Bronchial epithelial cell (primary cell): ENCODE results near the gene ADAM23. TPM values are rescaled to one million over a fixed set of nuclear protein-coding genes. Genes with fewer than 3 reads are reported as not detected.
A peak's percentile ranks its signal among the peaks of the same experiment; 100 is the strongest.

Experiments used
- DNase-seq: peaks from one replicate; pipeline ENCODE4 v3.0.0-alpha.2; 2010; ENCODE audit warnings: low read depth
- FAIRE-seq: peaks from 2 replicates; lab custom pipeline; 2011; peaks lifted over from hg19 to GRCh38; lab: Jason Lieb, UNC
- H3K27me3 ChIP-seq: 2 replicates; pipeline ENCODE4 v1.5.1; 2011; ENCODE audit warnings: low read length; ENCODE audit not compliant: control insufficient read depth, insufficient read depth
- H3K36me3 ChIP-seq: 2 replicates; pipeline ENCODE4 v1.5.1; 2011; ENCODE audit warnings: low read length; ENCODE audit not compliant: control insufficient read depth, insufficient read depth
- H3K4me3 ChIP-seq: 2 replicates; pipeline ENCODE4 v1.5.1; 2011; ENCODE audit warnings: mild to moderate bottlenecking, low read depth, low read length, control low read depth
- total RNA-seq: library from RNA; depleted of rRNA; stranded (reverse); fragments of >200 nt; gene quantifications from 2 replicates; pipeline ENCODE4 v1.2.1, GENCODE V29; 2014
- TF ChIP-seq, protein P1 (sequence below): IDR thresholded peaks from 2 replicates; pipeline ENCODE4 v1.5.1; 2011; ENCODE audit warnings: mild to moderate bottlenecking, moderate library complexity, low read length, control low read depth, inconsistent platforms; ENCODE audit not compliant: insufficient read depth, severe bottlenecking

ADAM23 gene
- total RNA-seq, 1 donor from 2014 or later = under 0.01 TPM

DNA sequence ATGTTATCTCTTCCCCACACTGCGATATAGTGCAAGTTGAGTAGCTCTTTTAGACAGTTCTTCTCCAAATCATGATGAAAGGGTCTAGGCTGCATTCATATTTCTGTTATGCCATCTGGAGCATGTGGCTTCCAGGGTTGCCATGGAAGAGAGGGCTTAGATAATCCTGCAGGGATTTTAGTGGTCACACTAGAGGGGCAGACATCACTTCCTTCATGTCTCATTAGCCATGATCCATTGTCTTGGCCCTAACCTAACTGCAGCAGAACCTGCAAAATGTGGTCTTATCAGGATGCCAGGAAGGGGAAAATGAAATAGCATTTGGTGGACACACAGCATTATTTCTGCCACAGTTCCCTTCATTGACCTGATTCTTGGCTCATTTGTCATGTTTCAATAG lies 83.1 kb downstream of the ADAM23 start:
- H3K27me3 ChIP-seq = no peaks in the 10 kb centered on the region

DNA sequence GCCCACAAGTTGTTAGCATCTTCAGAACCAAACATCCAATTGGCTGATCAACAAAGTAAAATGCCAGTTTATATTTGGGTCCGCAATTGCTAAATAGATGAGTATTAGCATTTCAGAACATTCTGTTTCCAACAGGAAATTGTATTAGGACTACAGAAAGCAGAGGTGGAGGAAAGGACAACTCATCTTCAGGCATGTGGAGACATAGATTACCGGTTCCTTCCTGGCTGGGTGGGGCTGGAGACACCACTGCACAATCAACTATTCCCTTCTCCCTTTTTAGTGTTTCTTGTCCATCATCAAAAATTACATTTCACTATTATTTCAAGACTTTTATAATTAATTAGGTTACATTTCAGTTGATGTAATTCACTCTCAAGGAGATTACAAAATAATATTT lies 83.8 kb downstream of the ADAM23 start:
- FAIRE-seq (no peak), DNase-seq (peak; percentile 32)
- Histone ChIP-seq H3K27me3 (no peaks in the 10 kb centered on the region), H3K36me3 (no peaks in the 10 kb centered on the region), H3K4me3 (no peak overlapping the region)
- TF ChIP-seq, protein P1, sequence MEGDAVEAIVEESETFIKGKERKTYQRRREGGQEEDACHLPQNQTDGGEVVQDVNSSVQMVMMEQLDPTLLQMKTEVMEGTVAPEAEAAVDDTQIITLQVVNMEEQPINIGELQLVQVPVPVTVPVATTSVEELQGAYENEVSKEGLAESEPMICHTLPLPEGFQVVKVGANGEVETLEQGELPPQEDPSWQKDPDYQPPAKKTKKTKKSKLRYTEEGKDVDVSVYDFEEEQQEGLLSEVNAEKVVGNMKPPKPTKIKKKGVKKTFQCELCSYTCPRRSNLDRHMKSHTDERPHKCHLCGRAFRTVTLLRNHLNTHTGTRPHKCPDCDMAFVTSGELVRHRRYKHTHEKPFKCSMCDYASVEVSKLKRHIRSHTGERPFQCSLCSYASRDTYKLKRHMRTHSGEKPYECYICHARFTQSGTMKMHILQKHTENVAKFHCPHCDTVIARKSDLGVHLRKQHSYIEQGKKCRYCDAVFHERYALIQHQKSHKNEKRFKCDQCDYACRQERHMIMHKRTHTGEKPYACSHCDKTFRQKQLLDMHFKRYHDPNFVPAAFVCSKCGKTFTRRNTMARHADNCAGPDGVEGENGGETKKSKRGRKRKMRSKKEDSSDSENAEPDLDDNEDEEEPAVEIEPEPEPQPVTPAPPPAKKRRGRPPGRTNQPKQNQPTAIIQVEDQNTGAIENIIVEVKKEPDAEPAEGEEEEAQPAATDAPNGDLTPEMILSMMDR = no peak

More for the DNA sequence above, 83.1 kb downstream of the ADAM23 start:
- H3K36me3 ChIP-seq = no peaks in the 10 kb centered on the region
- TF ChIP-seq, protein P1 = no peak
- DNase-seq (no peak), FAIRE-seq (no peak)
- H3K4me3 ChIP-seq = no peak overlapping the region

DNA sequence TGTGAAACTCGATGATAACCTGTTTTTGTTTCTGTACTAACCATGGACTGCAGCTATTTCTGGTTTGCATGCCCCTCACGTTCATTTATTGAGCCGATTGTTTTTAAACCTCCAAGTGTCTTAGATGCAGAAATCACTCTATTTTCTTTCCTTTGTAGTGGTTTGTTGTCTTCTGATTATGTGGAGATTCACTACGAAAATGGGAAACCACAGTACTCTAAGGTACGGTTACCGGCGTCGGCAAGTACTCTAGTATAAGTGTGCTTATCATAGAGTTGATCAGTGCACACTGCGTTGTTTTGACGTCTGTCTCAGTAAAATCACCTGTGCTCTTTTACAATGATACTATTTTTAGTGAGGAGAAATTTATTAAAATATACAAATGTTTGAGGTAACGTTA lies 87.4 kb downstream of the ADAM23 start:
- TF ChIP-seq, protein P1 = no peak
- no peaks in the 10 kb centered on the region for H3K36me3 ChIP-seq
- H3K4me3 ChIP-seq = no peak overlapping the region
- DNase-seq = no peak
- no peaks in the 10 kb centered on the region for H3K27me3 ChIP-seq
- no peak for FAIRE-seq

DNA sequence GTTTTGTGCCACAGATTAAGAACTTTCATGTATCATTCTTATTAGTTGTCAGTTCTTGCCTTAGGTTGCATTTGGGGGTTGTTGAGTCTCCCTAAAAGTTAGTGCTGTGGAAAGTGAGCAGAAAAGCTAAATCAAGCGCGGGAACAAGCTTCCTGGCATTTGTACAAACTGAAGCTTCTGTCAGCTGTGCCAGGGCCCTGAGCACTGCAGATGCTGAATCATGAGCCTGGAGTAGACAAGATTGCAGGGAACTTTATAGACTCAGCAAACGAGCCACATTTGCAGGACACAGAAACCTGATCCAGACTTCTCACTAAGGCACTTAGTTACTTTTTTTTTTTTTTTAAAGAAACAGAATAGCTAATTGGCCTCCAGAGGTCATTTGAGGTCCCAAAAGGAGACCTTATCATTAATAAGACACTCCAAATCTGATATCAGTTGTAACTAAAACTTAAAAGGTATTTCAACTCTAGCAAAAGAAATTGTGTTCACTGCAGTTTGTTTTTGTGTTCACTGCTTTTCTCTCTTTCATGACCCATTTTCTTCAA lies 88.7 kb downstream of the ADAM23 start:
- DNase-seq = no peak
- FAIRE-seq = no peak
- TF ChIP-seq, protein P1 = no peak
- Histone ChIP-seq H3K27me3 (no peaks in the 10 kb centered on the region), H3K36me3 (no peaks in the 10 kb centered on the region), H3K4me3 (no peak overlapping the region)

DNA sequence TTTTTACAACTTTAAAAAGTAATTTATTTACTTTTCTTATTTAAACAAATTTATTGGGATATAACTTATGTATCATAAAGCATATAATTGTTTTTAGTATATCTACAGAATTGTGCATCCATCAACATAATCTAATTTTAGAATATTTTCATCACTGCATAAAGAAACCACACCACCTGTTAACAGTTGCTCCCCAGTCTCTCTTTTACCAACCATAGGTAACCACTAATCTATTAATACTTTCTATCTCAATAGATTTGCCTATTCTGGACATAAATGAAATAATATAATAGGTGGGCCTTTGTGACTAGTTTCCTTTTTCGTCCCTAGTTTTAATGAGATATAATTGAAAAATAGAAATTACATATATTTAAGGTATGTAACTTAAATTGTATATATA lies 90.6 kb downstream of the ADAM23 start:
- TF ChIP-seq, protein P1 = no peak
- H3K36me3 ChIP-seq = no peaks in the 10 kb centered on the region
- DNase-seq (no peak), FAIRE-seq (no peak)
- no peak overlapping the region for H3K4me3 ChIP-seq
- H3K27me3 ChIP-seq = no peaks in the 10 kb centered on the region
